ENCODE data around the gene ATP2A3.

The ATP2A3 gene

DNA sequence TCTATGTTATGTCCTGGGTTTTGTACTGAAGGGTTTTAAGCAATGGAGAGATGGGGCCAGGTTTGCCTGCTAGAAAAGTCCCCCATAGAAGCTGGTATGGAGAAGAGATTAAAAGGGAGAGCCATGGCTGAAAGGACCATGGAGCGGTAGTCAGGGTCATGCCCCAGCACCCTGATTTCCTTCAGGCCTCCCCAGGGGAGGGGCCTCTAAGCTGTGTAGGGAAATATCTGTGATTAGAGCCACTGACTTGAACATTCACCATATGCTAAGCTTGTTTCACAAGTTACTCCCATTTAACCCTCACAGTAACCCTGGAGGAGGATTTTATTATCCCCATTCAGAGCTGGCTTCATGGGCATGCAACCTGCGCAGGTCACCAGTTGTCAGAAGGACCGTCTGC is 3.8 kb upstream of the ATP2A3 start:
- no peak for TF ChIP-seq FOXP2 (optimal IDR thresholded peaks at IDR 0.05; ENCODE audit: borderline replicate concordance, extremely low read depth, extremely low read length, insufficient read depth)
- no peak for TF ChIP-seq TAF1 (IDR thresholded peaks at IDR 0.05; ENCODE audit: borderline replicate concordance, insufficient read depth, low read length)
- TF ChIP-seq POLR2AphosphoS5 (IDR thresholded peaks at IDR 0.05; ENCODE audit: low read depth, low read length), result no peak
- TF ChIP-seq, protein P1, sequence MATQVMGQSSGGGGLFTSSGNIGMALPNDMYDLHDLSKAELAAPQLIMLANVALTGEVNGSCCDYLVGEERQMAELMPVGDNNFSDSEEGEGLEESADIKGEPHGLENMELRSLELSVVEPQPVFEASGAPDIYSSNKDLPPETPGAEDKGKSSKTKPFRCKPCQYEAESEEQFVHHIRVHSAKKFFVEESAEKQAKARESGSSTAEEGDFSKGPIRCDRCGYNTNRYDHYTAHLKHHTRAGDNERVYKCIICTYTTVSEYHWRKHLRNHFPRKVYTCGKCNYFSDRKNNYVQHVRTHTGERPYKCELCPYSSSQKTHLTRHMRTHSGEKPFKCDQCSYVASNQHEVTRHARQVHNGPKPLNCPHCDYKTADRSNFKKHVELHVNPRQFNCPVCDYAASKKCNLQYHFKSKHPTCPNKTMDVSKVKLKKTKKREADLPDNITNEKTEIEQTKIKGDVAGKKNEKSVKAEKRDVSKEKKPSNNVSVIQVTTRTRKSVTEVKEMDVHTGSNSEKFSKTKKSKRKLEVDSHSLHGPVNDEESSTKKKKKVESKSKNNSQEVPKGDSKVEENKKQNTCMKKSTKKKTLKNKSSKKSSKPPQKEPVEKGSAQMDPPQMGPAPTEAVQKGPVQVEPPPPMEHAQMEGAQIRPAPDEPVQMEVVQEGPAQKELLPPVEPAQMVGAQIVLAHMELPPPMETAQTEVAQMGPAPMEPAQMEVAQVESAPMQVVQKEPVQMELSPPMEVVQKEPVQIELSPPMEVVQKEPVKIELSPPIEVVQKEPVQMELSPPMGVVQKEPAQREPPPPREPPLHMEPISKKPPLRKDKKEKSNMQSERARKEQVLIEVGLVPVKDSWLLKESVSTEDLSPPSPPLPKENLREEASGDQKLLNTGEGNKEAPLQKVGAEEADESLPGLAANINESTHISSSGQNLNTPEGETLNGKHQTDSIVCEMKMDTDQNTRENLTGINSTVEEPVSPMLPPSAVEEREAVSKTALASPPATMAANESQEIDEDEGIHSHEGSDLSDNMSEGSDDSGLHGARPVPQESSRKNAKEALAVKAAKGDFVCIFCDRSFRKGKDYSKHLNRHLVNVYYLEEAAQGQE (IDR thresholded peaks at IDR 0.05; ENCODE audit: insufficient read depth in 1 of 2, low read depth in 2 of 2, low read length in 2 of 2), result no peak
- no peak for TF ChIP-seq SIN3A (IDR thresholded peaks at IDR 0.05; ENCODE audit: borderline replicate concordance, insufficient read depth, low read length)

DNA sequence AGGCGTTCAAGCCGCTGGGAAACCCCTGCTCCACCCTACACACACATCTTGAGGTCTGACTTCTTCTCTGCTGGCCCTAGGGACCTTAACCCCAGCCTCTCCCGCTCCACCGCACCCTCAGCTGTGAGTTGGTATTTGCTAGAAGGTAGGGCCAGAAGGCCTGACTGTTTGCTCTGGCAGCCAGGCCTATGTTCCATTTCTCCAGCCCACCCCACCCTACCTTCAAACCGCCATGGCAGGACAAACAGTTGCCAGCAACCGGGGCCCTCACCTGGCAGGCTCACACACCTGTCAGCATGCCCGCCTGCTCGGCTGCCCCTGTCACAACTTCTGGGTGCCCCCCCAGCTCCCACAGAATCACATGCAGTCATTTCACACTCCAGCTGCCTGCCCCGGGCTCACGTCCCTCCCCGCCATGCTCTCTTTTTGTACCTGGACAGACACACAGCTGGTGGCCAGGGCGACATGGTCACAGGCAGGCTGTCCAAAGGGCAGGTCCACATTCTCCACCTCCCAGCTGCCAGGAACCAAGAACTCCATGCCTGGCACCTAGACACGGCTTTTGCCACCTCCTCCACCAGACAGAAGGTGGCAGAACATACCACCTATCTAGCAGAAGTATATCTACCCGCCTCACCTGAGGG is 2.6 kb upstream of the ATP2A3 start:
- TF ChIP-seq, protein P1 (IDR thresholded peaks at IDR 0.05; ENCODE audit: insufficient read depth in 1 of 2, low read depth in 2 of 2, low read length in 2 of 2), result no peak
- TF ChIP-seq SIN3A (IDR thresholded peaks at IDR 0.05; ENCODE audit: borderline replicate concordance, insufficient read depth, low read length) (no peak), TAF1 (IDR thresholded peaks at IDR 0.05; ENCODE audit: borderline replicate concordance, insufficient read depth, low read length) (no peak), FOXP2 (optimal IDR thresholded peaks at IDR 0.05; ENCODE audit: borderline replicate concordance, extremely low read depth, extremely low read length, insufficient read depth) (no peak), POLR2AphosphoS5 (IDR thresholded peaks at IDR 0.05; ENCODE audit: low read depth, low read length) (no peak)

DNA sequence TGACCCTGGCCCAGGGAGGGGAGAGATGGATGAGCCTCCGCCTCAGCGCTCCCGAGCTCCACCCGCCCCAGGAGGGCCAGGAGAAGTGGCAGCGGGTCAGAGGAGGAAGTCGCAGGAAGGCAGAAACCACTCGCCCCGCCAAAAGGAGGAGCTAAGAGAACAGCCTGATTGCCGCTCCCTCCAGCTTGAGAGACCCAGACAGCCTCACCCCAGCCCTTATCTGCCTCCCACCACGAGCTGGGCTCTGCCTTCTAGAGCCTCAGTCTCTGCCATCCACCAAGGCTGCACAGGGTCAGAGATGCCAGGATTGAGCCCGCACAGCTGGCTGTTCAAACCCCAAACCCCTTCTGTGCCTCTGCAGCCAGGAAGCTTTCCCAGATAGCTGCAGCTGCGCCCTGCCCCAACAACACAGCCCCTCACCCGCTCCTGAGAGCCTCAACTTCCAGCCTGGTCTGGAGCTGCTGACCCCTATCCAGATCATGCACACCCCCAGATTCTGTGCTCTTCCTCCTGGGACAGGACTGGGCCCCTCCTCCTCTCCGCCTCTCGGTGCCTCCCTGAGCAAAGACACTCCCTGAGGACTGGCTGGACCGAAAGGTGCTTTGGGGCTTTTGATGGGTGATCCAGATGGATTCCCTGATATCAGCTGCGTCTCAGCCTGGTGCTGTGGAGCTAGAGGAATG is 1.0 kb upstream of the ATP2A3 start:
- TF ChIP-seq POLR2AphosphoS5 (IDR thresholded peaks at IDR 0.05; ENCODE audit: low read depth, low read length) (no peak), FOXP2 (optimal IDR thresholded peaks at IDR 0.05; ENCODE audit: borderline replicate concordance, extremely low read depth, extremely low read length, insufficient read depth) (no peak), TAF1 (IDR thresholded peaks at IDR 0.05; ENCODE audit: borderline replicate concordance, insufficient read depth, low read length) (no peak), SIN3A (IDR thresholded peaks at IDR 0.05; ENCODE audit: borderline replicate concordance, insufficient read depth, low read length) (no peak)
- TF ChIP-seq, protein P1 (IDR thresholded peaks at IDR 0.05; ENCODE audit: insufficient read depth in 1 of 2, low read depth in 2 of 2, low read length in 2 of 2), result no peak

DNA sequence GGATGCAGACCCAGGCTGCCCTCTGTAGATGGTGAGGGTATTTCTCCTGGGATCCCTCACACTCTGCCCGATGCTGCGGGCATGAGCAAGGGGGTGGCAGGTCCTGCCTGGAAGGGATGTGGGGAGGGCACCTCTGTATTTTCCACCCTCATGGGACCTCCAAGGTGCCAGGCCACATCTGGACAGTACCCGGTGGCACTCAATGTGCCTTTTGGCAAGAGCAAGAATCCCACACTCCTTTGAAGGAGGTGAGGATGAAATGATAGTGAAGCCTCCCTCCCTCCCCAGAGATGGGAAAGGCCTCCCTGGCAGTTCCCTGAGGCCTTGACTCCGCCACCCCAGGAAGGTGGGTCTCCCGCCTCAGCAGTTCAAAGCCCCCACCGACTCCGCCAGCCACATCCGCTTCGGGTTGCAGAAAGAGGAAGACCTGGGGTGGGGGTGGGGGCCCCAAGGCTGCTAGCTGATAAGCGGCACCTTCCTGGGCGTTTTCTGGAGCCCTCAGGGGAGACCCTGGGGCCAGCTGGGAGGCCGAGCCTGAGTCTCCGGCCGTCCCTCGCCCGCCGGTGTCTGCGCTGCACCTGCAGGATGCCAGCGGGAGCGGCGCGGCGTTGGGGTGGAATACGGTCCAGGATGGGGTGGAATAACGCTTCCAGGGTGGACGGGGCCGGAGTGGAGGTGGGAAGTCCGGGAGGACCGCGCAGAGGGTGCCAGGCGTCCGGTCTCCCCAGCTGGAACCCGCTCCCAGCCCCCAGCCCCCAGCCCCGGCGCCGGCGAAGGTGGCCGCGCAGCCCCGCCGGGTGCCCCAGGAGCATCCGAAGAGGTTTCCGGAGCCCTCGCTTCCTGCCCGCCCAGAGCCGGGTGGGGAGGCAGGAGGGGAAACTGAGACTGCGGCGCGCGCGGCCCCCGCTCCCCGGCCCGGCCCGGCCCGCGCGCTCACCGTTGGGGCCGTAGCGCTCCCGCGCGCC is 718 bp downstream of the ATP2A3 start:
- TF ChIP-seq POLR2AphosphoS5 (IDR thresholded peaks at IDR 0.05; ENCODE audit: low read depth, low read length), result no peak
- TF ChIP-seq SIN3A (IDR thresholded peaks at IDR 0.05; ENCODE audit: borderline replicate concordance, insufficient read depth, low read length), result no peak
- TF ChIP-seq, protein P1 (IDR thresholded peaks at IDR 0.05; ENCODE audit: insufficient read depth in 1 of 2, low read depth in 2 of 2, low read length in 2 of 2), result no peak
- TF ChIP-seq FOXP2 (optimal IDR thresholded peaks at IDR 0.05; ENCODE audit: borderline replicate concordance, extremely low read depth, extremely low read length, insufficient read depth), result no peak
- TF ChIP-seq TAF1 (IDR thresholded peaks at IDR 0.05; ENCODE audit: borderline replicate concordance, insufficient read depth, low read length), result no peak

Measured in PFSK-1 (cell line).